Body of pancreas (tissue), 4 donors: ENCODE results near the gene TMEM94. TPM values are rescaled to one million over a fixed set of nuclear protein-coding genes. Genes with fewer than 3 reads are reported as not detected.

Source experiments
- ATAC-seq: fragments of 150-250 bp; one replicate; pipeline ENCODE4 v1.9.1; 2016
- DNase-seq, 4 donors: peaks; one replicate each; pipeline ENCODE4 v3.0.0-alpha.2; 2019
- H3K27ac ChIP-seq, 4 donors: fragments of 200-600 bp; sonication (generic); 1 replicate in 3 of 4; 2 replicates in 1 of 4; pipeline versions ENCODE4 v1.5.1 to v1.6.1; 2016 to 2019; ENCODE audit warnings: mild to moderate bottlenecking in 1 of 4, mixed read lengths in 1 of 4, moderate library complexity in 1 of 4
- H3K27me3 ChIP-seq, 2 donors: fragments of 200-600 bp; sonication (generic); one replicate each; pipeline ENCODE4 v1.6.0; 2016; ENCODE audit warnings: mild to moderate bottlenecking in 1 of 2
- H3K36me3 ChIP-seq, 2 donors: fragments of 200-600 bp; sonication (generic); replicated peaks in 1 of 2; 2 replicates each; pipeline ENCODE4 v1.5.1; 2016; ENCODE audit warnings: low read depth in 2 of 2; ENCODE audit not compliant: insufficient read depth in 1 of 2
- H3K4me1 ChIP-seq: fragments of 200-600 bp; sonication (generic); one replicate; pipeline ENCODE4 v1.6.0; 2016
- H3K4me3 ChIP-seq, 2 donors: fragments of 200-600 bp; sonication (generic); 1 replicate in 1 of 2; 2 replicates in 1 of 2; pipeline ENCODE4 v1.5.1; 2016 to 2019
- H3K9me3 ChIP-seq, 3 donors: fragments of 200-600 bp; sonication (generic); 1 replicate in 2 of 3; 2 replicates in 1 of 3; pipeline ENCODE4 v1.5.1; 2016
- CTCF ChIP-seq, 7 experiments: fragments of 450-650 bp in 4 of 7; fragments of 200-600 bp in 3 of 7; sonication (generic) in 3 of 7; IDR thresholded peaks; one replicate each; pipeline ENCODE4 v1.5.1; 2016 to 2019; ENCODE audit warnings: antibody characterized with exemption in 7 of 7
- POLR2A ChIP-seq, 3 donors: fragments of 450-650 bp; IDR thresholded peaks; one replicate each; pipeline ENCODE4 v1.6.1; 2016; ENCODE audit warnings: antibody characterized with exemption in 3 of 3, mild to moderate bottlenecking in 2 of 3
- WGBS, 2 donors: methylation state at CpG; one replicate each; pipeline ENCODE4 v1.1.5; 2017; 5-methylcytosine and 5-hydroxymethylcytosine counted together
- intact Hi-C: fragments of 100-400 bp; cut with DNase I; formaldehyde crosslinking; loops from one replicate; pipeline ENCODE4 v1.15.1; 2023
- total RNA-seq, 2 donors: library from RNA; depleted of rRNA; stranded (reverse); fragments of >200 nt; gene quantifications; one replicate each; pipeline ENCODE4 v1.1.0, GENCODE V29; 2016

The TMEM94 gene
- total RNA-seq, 2 donors from 2014 or later, result 27.2 to 145 TPM

DNA sequence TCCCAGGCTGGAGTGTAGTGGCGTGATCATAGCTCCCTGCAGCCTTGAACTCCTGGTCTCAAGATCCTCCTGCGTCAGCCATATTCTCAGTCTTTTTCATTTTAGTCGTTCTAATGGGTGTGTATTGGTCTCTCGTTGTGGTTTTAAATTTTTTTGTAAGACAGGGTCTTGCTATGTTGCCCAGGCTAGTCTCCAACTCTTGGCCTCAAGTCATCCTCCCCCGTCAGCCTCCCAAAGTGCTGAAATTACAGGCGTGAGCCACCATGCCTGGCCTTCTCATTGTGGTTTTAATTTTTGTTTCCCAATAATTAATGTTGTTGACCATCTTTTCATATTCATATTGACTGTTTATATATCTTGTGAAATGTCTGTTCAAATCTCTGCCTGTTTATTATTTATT is 8.6 kb downstream of the TMEM94 start:
- Histone ChIP-seq H3K27ac (no peak overlapping the region), H3K27me3 (no peaks in the 10 kb centered on the region), H3K4me3 (no peak overlapping the region), H3K36me3 (no peaks in the 10 kb centered on the region), H3K9me3 (no peaks in the 10 kb centered on the region), H3K4me1 (no peaks in the 10 kb centered on the region)
- no peak for TF ChIP-seq CTCF (IDR thresholded peaks at IDR 0.05)
- TF ChIP-seq POLR2A (IDR thresholded peaks at IDR 0.05), result no peak
- no peak for DNase-seq
- intact Hi-C loops, result no loop called here
- WGBS, 2 donors, result 85 to 89% methylated on average over 6 of the region's 6 CpGs
- ATAC-seq, result no peak

DNA sequence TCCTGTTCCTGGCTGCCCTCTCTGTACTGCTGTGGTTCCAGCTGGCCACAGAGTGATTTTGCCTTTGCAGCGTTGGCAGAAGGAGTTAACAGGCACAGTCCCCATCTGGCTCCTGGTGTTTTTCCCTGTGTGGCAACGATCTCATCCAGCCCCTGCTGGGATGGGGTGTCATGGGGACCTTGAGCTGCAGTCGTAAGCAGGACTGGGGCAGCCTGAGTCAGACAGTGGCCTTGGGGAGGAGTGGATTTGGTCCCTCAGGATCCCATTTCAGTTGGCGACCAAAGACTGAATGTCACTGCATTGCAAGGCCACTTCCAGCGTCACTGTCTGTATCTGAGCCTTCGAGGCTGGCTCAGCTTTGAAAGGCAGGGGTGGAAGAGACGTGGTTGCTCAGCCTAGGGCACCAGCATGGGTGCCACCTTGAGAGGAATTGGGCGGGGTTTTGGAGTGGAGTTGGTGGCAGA is 11.9 kb downstream of the TMEM94 start:
- Histone ChIP-seq H3K36me3 (peaks cover 0 to 3% of the 10 kb centered on the region in 2 donors), H3K4me1 (no peaks in the 10 kb centered on the region), H3K27ac (no peak overlapping the region), H3K4me3 (no peak overlapping the region), H3K9me3 (no peaks in the 10 kb centered on the region), H3K27me3 (no peaks in the 10 kb centered on the region)
- TF ChIP-seq CTCF (IDR thresholded peaks at IDR 0.05), result no peak
- TF ChIP-seq POLR2A (IDR thresholded peaks at IDR 0.05), result no peak
- DNase-seq, result no peak
- 67 to 73% methylated on average over 7 to 8 of the region's 8 CpGs for WGBS, 2 donors
- intact Hi-C loops, result no loop called here
- peak; percentile 27 for ATAC-seq

- H3K27ac ChIP-seq, result no peak overlapping the region
- WGBS, 2 donors, result 92 to 97% methylated on average over 13 of the region's 13 CpGs
- DNase-seq, result no peak
These were observed 12.4 kb downstream of the TMEM94 start for GRCh38 chr17:75468779-75469373.

GRCh38 chr17:75471207-75471606 is 14.8 kb downstream of the TMEM94 start:
- H3K27me3 ChIP-seq, result no peaks in the 10 kb centered on the region
- TF ChIP-seq CTCF (IDR thresholded peaks at IDR 0.05) (no peak), POLR2A (IDR thresholded peaks at IDR 0.05) (no peak)
- H3K4me3 ChIP-seq, result no peak overlapping the region
- peaks cover 0 to 3% of the 10 kb centered on the region in 2 donors for H3K36me3 ChIP-seq
- 88 to 97% methylated on average over 6 of the region's 6 CpGs for WGBS, 2 donors
- no peaks in the 10 kb centered on the region for H3K4me1 ChIP-seq
- DNase-seq (no peak), ATAC-seq (no peak)
- no peaks in the 10 kb centered on the region for H3K9me3 ChIP-seq
- H3K27ac ChIP-seq, result no peak overlapping the region
- intact Hi-C loops, result no loop called here

More at GRCh38 chr17:75468779-75469373, 12.4 kb downstream of the TMEM94 start:
- intact Hi-C loops, result no loop called here
- Histone ChIP-seq H3K27me3 (no peaks in the 10 kb centered on the region), H3K4me3 (no peak overlapping the region), H3K36me3 (peaks cover 0 to 3% of the 10 kb centered on the region in 2 donors), H3K4me1 (no peaks in the 10 kb centered on the region), H3K9me3 (no peaks in the 10 kb centered on the region)
- TF ChIP-seq CTCF (IDR thresholded peaks at IDR 0.05), result no peak
- TF ChIP-seq POLR2A (IDR thresholded peaks at IDR 0.05), result no peak
- ATAC-seq, result no peak

GRCh38 chr17:75472119-75472518 is 15.7 kb downstream of the TMEM94 start:
- Histone ChIP-seq H3K9me3 (no peaks in the 10 kb centered on the region), H3K4me3 (no peak overlapping the region), H3K4me1 (peaks cover 3% of the 10 kb centered on the region), H3K36me3 (peaks cover 0 to 3% of the 10 kb centered on the region in 2 donors), H3K27ac (no peak overlapping the region), H3K27me3 (no peaks in the 10 kb centered on the region)
- ATAC-seq (no peak), DNase-seq (no peak)
- WGBS, 2 donors, result 59 to 74% methylated on average over 4 of the region's 4 CpGs
- no peak for TF ChIP-seq CTCF (IDR thresholded peaks at IDR 0.05)
- TF ChIP-seq POLR2A (IDR thresholded peaks at IDR 0.05), result no peak
- intact Hi-C loops, result no loop called here
